ENCODE measurements around the gene LYSMD4. TPM values are rescaled to one million over a fixed set of nuclear protein-coding genes. Genes with fewer than 3 reads are reported as not detected.

The LYSMD4 gene
- total and polyA plus RNA-seq, 2 of the 13 experiments (the other 11 are each of a cell fraction or from before 2014, with no cell fraction given), result 7.4 to 8.5 TPM

GRCh38 chr15:99733268-99734039 lies at the start of gene LYSMD4 (continued):
- TF ChIP-seq ZFYVE20 (CRISPR knock-in tag; IDR thresholded peaks at IDR 0.05; ENCODE audit: borderline replicate concordance, low read depth) (0 out of 2 replicates have a peak, but pooled peaks have one; percentile 12), TEAD2 (CRISPR knock-in tag; IDR thresholded peaks at IDR 0.05) (no peak), SIN3A (IDR thresholded peaks at IDR 0.05; ENCODE audit: borderline replicate concordance, low read depth, low read length) (peak; percentile 44; the same call in 1 of the 2 replicates), SPEN (CRISPR knock-in tag; IDR thresholded peaks at IDR 0.05; ENCODE audit: low read depth) (peak; percentile 69), ZBTB20 (CRISPR knock-in tag; IDR thresholded peaks at IDR 0.05; ENCODE audit: borderline replicate concordance, low read depth) (peak; percentile 38; the same call in 1 of the 2 replicates), ZFP41 (CRISPR knock-in tag; IDR thresholded peaks at IDR 0.05; ENCODE audit: borderline replicate concordance) (no peak), ZBTB7B (CRISPR knock-in tag; IDR thresholded peaks at IDR 0.05) (0 out of 2 replicates have a peak, but pooled peaks have one; percentile 20), ATF7 (IDR thresholded peaks at IDR 0.05) (no peak), ATF7 (CRISPR knock-in tag; IDR thresholded peaks at IDR 0.05) (no peak), SMARCE1 (IDR thresholded peaks at IDR 0.05; ENCODE audit: borderline replicate concordance) (no peak), NONO (IDR thresholded peaks at IDR 0.05) (no peak), NONO (CRISPR knock-in tag; conservative IDR thresholded peaks at IDR 0.05) (no peak), ZGPAT (CRISPR knock-in tag; IDR thresholded peaks at IDR 0.05) (no peak), ZSCAN21 (CRISPR knock-in tag; IDR thresholded peaks at IDR 0.05; ENCODE audit: borderline replicate concordance) (0 out of 2 replicates have a peak, but pooled peaks have one; percentile 16), ZNF776 (CRISPR knock-in tag; IDR thresholded peaks at IDR 0.05) (no peak), SMAD9 (CRISPR knock-in tag; IDR thresholded peaks at IDR 0.05) (no peak), PHF20 (CRISPR knock-in tag; IDR thresholded peaks at IDR 0.05) (peak; percentile 18; the same call in 1 of the 2 replicates)
- TF ChIP-seq, protein P1, sequence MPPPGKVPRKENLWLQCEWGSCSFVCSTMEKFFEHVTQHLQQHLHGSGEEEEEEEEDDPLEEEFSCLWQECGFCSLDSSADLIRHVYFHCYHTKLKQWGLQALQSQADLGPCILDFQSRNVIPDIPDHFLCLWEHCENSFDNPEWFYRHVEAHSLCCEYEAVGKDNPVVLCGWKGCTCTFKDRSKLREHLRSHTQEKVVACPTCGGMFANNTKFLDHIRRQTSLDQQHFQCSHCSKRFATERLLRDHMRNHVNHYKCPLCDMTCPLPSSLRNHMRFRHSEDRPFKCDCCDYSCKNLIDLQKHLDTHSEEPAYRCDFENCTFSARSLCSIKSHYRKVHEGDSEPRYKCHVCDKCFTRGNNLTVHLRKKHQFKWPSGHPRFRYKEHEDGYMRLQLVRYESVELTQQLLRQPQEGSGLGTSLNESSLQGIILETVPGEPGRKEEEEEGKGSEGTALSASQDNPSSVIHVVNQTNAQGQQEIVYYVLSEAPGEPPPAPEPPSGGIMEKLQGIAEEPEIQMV (CRISPR knock-in tag; IDR thresholded peaks at IDR 0.05; ENCODE audit: low read depth), result no peak
- TF ChIP-seq, protein P2, sequence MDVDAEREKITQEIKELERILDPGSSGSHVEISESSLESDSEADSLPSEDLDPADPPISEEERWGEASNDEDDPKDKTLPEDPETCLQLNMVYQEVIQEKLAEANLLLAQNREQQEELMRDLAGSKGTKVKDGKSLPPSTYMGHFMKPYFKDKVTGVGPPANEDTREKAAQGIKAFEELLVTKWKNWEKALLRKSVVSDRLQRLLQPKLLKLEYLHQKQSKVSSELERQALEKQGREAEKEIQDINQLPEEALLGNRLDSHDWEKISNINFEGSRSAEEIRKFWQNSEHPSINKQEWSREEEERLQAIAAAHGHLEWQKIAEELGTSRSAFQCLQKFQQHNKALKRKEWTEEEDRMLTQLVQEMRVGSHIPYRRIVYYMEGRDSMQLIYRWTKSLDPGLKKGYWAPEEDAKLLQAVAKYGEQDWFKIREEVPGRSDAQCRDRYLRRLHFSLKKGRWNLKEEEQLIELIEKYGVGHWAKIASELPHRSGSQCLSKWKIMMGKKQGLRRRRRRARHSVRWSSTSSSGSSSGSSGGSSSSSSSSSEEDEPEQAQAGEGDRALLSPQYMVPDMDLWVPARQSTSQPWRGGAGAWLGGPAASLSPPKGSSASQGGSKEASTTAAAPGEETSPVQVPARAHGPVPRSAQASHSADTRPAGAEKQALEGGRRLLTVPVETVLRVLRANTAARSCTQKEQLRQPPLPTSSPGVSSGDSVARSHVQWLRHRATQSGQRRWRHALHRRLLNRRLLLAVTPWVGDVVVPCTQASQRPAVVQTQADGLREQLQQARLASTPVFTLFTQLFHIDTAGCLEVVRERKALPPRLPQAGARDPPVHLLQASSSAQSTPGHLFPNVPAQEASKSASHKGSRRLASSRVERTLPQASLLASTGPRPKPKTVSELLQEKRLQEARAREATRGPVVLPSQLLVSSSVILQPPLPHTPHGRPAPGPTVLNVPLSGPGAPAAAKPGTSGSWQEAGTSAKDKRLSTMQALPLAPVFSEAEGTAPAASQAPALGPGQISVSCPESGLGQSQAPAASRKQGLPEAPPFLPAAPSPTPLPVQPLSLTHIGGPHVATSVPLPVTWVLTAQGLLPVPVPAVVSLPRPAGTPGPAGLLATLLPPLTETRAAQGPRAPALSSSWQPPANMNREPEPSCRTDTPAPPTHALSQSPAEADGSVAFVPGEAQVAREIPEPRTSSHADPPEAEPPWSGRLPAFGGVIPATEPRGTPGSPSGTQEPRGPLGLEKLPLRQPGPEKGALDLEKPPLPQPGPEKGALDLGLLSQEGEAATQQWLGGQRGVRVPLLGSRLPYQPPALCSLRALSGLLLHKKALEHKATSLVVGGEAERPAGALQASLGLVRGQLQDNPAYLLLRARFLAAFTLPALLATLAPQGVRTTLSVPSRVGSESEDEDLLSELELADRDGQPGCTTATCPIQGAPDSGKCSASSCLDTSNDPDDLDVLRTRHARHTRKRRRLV (CRISPR knock-in tag; IDR thresholded peaks at IDR 0.05), result no peak
- TF ChIP-seq, protein P3, sequence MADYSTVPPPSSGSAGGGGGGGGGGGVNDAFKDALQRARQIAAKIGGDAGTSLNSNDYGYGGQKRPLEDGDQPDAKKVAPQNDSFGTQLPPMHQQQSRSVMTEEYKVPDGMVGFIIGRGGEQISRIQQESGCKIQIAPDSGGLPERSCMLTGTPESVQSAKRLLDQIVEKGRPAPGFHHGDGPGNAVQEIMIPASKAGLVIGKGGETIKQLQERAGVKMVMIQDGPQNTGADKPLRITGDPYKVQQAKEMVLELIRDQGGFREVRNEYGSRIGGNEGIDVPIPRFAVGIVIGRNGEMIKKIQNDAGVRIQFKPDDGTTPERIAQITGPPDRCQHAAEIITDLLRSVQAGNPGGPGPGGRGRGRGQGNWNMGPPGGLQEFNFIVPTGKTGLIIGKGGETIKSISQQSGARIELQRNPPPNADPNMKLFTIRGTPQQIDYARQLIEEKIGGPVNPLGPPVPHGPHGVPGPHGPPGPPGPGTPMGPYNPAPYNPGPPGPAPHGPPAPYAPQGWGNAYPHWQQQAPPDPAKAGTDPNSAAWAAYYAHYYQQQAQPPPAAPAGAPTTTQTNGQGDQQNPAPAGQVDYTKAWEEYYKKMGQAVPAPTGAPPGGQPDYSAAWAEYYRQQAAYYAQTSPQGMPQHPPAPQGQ (CRISPR knock-in tag; IDR thresholded peaks at IDR 0.05; ENCODE audit: borderline replicate concordance), result no peak

Data from HepG2 (cell line).